SHP77 (cell line): ENCODE data around the gene TOP2B.
A peak's percentile ranks its signal among the peaks of the same experiment; 100 is the strongest.

Source experiments
- DNase-seq, 2 experiments: peaks; one replicate each; lab custom pipeline; 2025; lab: John Stamatoyannopoulos, UW

The TOP2B gene

DNA sequence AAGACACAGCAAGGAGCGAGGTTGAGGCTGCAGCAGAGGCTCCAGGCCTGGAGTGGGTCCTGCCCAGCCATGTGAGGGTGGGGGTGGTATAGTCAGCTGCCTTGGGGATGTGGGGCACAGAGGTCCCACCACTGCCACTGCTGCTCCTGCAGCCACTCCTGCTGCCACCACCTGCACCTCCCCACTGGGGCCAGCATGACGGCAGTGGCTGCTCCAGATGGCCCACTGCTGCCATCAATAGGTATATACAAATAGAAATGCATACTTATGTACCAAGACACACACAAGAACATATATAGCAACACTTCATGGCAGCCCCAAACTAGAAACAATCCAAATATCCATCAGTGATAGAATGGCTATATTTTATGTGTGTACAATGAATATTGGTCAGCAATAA, 10.0 kb upstream of the TOP2B start:
- no peak for DNase-seq

DNA sequence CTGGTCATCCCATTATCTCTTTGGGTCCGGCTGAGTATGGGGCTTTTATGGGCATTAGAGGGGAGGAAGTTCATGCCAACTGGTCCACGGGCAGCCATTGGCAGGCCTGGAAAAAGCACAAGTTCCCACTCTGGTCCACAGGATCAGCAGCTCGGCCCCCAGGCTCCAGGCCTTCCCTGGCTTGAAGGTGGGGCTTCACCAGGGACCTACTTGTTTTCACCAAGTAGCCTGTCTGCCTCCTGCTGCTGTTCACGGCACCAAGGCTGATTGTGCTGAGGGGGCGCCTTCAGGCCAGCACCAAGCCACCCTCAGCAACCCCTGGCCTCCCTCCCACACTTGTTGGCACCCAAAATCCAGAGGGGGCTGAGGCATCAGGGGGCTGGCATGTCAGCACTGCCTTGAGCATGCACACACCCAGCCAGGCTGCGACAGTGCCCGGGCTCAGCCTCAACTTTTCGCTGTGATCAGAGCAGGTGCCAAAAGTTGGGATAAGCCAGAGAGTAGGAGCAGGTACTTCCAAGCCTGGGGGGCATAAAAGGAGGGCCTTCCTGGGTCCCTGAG, 9.1 kb upstream of the TOP2B start:
- no peak for DNase-seq

DNA sequence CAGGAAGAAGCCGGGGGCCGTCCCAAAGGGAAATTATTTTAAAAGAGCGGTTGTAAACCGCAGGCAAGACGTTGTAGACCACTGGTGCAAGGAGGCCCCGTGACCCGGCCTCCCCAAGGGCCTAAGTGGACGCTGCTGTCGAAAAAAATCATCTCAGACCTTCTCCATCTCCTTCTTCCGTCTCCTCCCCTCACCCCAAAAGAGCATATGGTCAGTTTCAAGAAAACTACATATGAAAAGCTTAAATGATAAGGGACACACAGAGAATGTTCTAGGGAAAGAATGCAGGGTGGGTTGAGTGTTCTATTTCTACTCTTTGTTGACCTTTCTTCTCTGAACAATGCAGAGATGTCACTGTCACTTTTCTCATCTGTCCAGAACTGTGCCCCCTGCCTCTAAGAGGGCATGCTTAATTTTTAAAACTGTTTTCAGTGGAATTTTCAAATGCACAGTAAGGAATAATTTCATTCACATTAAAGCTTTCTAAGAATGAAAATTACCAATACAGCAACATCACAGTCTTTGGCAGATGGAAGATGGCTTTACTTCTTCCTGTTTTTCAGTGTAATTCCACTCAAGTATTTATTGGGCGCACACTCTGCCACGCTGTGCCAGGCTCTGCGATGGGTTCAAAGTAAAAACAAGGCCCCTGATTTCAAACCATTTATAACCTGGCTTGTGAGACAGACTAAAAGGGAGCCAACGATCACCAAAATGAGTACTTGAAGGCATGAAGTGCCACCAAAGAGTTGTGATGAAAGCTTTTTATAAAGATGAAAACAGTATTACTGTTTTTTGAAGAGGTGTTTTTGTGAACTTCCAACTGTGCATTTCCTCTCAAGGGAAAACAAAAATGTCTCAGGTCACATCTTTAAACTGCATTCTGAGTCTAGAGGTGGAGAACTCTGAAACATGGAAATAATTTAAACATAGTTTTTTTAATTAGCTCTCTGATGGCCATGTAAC, 891 bp upstream of the TOP2B start:
- DNase-seq, result no peak

DNA sequence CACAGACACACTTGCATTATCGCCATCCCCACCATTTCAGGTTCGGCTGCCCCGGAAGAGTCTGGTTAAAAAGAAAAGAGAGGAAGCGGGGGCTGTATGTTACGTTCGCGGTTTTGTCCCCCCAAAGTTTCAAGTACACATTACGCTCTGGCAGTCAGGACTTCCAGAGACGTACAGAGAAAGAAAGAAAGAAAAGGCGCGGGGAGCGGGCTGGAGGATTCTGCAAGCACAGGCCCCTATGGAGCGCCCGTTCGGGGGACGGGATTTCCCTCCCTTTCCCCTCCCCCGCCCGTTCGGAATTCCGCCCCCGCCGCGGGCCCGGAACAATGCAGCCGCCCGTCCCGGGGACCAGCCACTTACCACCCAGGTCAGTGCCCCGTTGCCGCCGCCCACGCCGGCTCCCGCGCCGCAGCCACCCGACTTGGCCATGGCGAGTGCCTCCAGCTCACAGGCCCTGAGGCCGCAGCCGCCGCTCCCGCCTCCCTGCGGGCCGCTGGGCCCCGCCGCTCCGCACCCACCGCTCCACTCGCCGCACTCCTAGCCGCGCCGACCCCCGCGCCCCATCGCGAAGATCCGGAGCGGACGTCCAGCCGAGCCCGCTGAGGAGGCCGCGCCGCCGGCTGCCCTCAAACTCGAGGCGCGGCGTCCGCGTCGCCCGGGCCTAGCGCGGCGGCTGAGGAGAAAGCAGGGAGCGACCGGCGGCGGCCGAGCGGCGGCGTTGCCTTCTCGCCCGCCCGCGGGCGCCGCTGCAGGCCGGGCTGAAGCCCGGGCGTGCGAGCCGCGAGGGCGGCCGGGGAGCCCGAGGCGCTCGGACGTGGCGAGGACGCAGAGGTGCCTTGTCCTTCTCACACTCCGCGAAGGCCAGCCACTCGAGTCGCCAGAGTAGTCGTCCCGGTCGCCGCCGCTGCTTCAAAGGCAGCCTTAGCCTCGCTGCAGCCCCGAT, 567 bp downstream of the TOP2B start:
- DNase-seq, result peak in 1 of 2 experiments; percentile 18

- DNase-seq, result peak; percentile 12 to 24
Observed at GRCh38 chr3:25663347-25663868, 1.3 kb downstream of the TOP2B start.

GRCh38 chr3:25662736-25663320, 1.9 kb downstream of the TOP2B start:
- DNase-seq, result no peak

DNA sequence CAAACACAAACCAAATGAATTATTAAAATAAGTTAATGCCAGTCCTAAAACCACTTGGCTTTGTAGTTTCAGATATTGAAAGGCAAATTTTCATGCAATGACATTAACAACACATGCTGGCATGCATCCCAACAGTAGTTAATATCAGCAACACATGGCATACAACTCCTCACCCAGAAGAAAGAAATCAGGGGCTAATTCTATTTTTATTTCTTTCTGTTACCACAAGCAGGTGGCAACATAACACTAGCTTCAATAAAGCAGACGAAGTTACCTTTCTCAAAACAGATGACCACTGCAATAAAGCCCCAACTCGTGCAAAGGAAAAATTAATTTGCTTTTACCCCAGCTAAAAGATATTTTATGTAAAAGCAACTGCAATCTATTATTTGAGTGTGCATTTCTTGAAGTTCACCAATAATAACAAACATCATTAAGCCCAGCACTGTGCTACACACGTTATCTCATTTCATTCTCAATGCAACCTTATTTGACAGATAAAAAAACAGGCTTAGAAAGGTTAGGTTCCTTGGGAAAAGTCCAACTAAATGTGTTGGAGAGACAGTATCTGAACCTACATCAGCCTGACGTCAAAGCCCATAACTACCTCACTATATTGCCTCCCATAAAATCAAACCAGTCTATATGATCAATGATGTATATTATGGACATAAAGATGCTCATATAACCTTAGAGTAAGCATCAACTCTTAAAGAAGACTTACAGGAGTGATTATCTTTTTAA, 2.8 kb downstream of the TOP2B start:
- no peak for DNase-seq

DNA sequence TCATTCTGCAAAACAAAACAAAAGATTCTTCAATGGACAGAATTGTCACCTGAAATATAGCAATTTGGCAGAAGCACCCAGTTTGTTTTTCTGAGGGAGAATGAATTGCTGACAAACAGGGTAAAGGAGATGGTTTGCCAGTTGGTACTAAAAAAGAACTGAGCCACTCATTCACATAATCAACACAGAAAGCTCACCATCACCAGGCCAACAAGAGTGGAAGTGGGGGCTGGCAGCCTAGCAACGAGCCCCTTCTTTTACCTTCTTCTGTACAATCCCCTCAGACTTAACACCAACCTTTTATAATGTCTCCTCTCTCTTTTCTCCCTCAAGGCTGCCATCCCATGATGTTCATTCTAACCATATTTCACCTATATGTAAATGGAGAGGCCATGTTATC, 5.9 kb downstream of the TOP2B start:
- no peak for DNase-seq

DNA sequence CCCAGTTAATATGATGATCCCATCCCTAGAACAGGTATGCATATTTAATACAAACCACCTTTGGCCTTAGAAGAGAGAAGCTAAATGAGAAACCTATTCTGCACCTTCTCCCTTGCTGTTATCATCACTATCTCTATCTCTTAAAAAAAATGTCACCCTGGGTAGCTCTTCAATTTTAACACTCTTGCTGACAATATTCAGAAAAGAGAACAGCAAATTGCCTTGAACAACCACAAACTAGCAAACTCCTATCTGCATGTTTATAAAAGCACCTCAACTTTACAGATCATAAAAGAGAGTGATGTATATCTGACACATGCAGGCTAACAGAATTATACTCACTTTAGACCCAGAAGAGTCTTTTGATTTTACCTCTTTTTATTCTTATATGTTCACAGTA, 7.4 kb downstream of the TOP2B start:
- DNase-seq, result no peak

DNA sequence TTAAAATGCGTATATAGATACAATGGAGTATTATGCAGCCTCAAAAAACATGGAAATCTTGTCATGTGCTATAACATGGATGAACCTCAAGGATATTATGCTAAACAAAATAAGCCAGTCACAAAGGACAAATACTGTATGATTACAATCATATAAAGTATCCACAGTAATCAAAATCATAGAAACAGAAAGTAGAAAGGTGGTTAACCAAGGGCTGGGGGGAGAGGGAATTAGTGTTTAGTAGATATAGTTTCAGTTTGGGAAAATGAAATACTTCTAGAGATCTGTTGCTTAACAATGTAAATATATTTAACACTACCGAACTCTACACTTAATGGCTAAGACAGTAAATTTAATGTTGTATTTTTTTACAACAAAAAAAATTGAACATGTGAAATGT, 9.0 kb downstream of the TOP2B start:
- no peak for DNase-seq

DNA sequence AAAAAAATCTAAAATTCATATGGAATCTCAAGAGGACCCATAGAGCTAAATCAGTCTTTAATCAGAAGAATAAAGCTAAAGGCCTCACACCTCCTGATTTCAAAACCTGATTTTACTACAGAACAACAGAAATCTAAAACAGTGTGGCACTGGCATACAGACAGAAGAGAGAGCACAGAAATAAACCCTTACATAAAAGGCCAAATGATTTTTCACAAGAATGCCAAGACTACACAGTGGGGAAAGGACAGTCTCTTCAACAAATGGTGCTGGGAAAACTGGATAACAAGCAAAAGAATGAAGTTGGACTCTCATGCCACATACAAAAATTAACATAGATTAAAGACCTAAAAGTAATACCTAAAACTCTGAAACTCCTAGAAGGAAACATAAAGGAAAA, 10.1 kb downstream of the TOP2B start:
- no peak for DNase-seq

DNA sequence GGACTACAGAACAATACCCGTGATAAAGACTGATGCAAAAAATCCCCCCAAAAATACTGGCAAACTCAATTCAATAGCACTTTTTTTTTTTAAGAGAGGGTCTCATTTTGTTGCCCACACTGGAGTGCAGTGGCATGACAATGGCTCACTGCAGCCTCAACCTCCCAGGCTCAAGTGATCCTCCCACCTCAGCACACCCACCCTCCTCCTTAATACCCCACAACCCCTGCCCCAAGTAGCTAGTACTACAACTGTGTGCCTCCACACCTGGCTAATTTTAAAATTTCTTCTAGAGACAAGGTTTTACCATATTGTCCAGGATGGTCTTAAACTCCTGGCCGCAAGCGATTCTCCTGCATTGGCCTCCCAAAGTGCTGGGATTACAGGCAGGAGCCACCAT, 11.4 kb downstream of the TOP2B start:
- no peak for DNase-seq

- no peak for DNase-seq
Observed at GRCh38 chr3:25652921-25653320, 11.8 kb downstream of the TOP2B start.

DNA sequence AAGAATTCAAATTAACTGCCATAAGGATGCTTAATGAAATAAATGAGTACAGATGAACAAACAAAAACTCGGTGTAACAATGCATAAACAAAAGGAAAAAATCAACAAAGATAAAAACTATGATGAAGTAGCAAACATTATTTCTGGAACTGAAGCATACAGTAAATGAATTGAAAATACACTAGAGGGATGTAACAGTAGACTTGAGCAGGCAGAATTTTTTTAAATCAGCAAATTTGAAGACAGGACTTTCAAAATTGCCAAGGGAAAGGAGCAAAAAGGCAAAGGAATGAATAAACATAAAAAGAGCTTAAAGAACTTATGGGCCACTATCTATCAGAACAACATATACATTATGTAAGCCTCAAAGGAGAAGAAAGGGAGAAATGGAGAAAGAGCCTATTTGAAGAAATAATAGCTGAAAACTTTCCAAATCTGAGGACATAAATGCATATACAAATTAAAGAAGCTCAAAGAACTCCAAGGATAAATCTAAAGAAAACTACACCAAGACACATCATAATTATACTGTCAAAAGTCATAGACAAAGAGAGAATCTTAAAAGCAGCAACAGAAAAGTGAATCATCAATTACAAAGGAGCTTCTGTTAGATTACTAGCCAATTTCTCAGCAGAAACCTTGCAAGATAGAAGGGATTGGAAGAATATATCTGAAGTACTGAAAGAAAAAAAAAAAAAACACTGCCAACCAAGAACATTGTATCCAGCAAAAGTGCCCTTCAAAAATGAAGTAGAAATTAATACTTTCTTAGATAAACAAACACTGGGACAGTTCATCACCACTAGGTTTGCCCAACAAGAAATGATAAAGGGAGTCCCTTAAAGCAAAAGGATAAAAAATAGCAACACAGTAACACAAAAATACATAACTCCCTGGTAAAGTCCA, 15.5 kb downstream of the TOP2B start:
- DNase-seq, result no peak

- peak; percentile 55 to 59 for DNase-seq
Observed at GRCh38 chr3:25648107-25648535, 16.6 kb downstream of the TOP2B start.

DNA sequence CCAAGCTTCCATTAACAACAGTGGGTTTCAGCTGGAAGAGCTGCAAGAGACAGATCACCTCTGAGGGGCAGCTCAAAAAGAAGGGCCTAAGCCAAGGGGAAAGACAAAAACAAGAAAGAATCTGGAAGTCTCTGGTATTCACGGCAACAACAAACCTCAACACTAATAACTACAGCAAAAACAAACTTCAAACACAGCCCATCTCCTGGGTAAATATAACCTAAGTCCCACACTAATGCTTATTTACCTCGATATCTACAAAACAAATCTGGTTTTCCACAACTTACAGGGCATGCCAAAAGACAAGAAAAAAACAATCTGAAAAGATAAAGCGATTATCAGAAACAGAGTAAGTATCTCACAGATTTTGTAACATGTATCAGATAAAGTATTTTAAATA, 29.7 kb downstream of the TOP2B start:
- DNase-seq, result no peak

DNA sequence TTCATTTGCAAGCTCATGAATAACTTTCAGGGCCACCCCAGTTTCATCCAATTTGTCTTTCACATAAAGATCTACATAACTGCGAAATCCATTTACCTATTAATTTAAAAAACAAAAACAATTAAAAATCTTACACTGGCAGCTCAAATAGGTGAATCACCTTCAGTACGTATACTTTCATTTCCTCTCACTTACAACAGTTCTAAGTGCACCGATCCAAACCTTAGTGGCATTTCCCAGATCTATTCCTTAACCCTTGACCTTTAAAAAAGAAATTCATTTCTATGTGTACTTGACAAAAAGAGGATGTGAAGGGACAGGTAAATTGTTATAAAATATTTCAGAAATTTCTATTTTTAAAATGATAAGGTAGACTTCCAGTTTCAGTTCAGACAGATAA, 30.8 kb downstream of the TOP2B start:
- no peak for DNase-seq

- no peak for DNase-seq
Observed at GRCh38 chr3:25631989-25632388, 32.7 kb downstream of the TOP2B start.

GRCh38 chr3:25621087-25621486, 43.6 kb downstream of the TOP2B start:
- no peak for DNase-seq

GRCh38 chr3:25620493-25620892, 44.2 kb downstream of the TOP2B start:
- DNase-seq, result no peak
